Measurements from ENCODE around the gene OGA. TPM values are rescaled to one million over a fixed set of nuclear protein-coding genes. Genes with fewer than 3 reads are reported as not detected.

The OGA gene
- total and polyA plus RNA-seq, 10 donors = 65.7 to 234 (median 162) TPM

- peak overlapping the region in 1 of 8 donors; percentile 62 for H3K4me3 ChIP-seq
- H3K27ac ChIP-seq = no peak overlapping the region
- no peaks in the 10 kb centered on the region for H3K9me3 ChIP-seq
- DNase-seq = no peak
- H3K4me1 ChIP-seq = peaks cover 15 to 52% (median 42%) of the 10 kb centered on the region in 6 donors
- H3K27me3 ChIP-seq (replicated peaks in 1 of 7) = peaks cover 4 to 100% (median 88%) of the 10 kb centered on the region in 7 donors
- no peaks in the 10 kb centered on the region for H3K36me3 ChIP-seq
- 7 to 13% (median 9%) methylated on average over 18 to 32 of the region's 32 CpGs for WGBS, 5 donors
- peak in 1 of 3 donors; percentile 7 for TF ChIP-seq POLR2AphosphoS5 (IDR thresholded peaks at IDR 0.05)
- TF ChIP-seq, protein P1, sequence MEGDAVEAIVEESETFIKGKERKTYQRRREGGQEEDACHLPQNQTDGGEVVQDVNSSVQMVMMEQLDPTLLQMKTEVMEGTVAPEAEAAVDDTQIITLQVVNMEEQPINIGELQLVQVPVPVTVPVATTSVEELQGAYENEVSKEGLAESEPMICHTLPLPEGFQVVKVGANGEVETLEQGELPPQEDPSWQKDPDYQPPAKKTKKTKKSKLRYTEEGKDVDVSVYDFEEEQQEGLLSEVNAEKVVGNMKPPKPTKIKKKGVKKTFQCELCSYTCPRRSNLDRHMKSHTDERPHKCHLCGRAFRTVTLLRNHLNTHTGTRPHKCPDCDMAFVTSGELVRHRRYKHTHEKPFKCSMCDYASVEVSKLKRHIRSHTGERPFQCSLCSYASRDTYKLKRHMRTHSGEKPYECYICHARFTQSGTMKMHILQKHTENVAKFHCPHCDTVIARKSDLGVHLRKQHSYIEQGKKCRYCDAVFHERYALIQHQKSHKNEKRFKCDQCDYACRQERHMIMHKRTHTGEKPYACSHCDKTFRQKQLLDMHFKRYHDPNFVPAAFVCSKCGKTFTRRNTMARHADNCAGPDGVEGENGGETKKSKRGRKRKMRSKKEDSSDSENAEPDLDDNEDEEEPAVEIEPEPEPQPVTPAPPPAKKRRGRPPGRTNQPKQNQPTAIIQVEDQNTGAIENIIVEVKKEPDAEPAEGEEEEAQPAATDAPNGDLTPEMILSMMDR (IDR thresholded peaks at IDR 0.05 in 8 of 11, conservative IDR thresholded peaks at IDR 0.05 in 3 of 11) = no peak
- no peak for TF ChIP-seq POLR2A (IDR thresholded peaks at IDR 0.05)
- intact Hi-C loops (cut with DNase I; ENCODE audit: low total_unique reads) = no loop called here
Measured at GRCh38 chr10:101774589-101775272, 43.5 kb downstream of the OGA start.

- no peaks in the 10 kb centered on the region for H3K9me3 ChIP-seq
- H3K4me1 ChIP-seq = peaks cover 8 to 45% (median 35%) of the 10 kb centered on the region in 6 donors
- no peak overlapping the region for H3K27ac ChIP-seq
- peaks cover 4 to 98% (median 85%) of the 10 kb centered on the region in 7 donors for H3K27me3 ChIP-seq (replicated peaks in 1 of 7)
- 10 to 14% (median 13%) methylated on average over 13 of the region's 13 CpGs for WGBS, 5 donors
- H3K4me3 ChIP-seq = no peak overlapping the region
- TF ChIP-seq POLR2A (IDR thresholded peaks at IDR 0.05) (no peak), POLR2AphosphoS5 (IDR thresholded peaks at IDR 0.05) (no peak)
- TF ChIP-seq, protein P1 (IDR thresholded peaks at IDR 0.05 in 8 of 11, conservative IDR thresholded peaks at IDR 0.05 in 3 of 11) = no peak
- no peak for DNase-seq
- no peaks in the 10 kb centered on the region for H3K36me3 ChIP-seq
- intact Hi-C loops (cut with DNase I; ENCODE audit: low total_unique reads) = no loop called here
Measured at GRCh38 chr10:101773923-101774588, 44.2 kb downstream of the OGA start.

- no peaks in the 10 kb centered on the region for H3K36me3 ChIP-seq
- WGBS, 5 donors = 19 to 27% (median 23%) methylated on average over 20 to 21 of the region's 21 CpGs
- no peak overlapping the region for H3K27ac ChIP-seq
- TF ChIP-seq POLR2AphosphoS5 (IDR thresholded peaks at IDR 0.05) (no peak), POLR2A (IDR thresholded peaks at IDR 0.05) (no peak)
- TF ChIP-seq, protein P1 (IDR thresholded peaks at IDR 0.05 in 8 of 11, conservative IDR thresholded peaks at IDR 0.05 in 3 of 11) = no peak
- no peaks in the 10 kb centered on the region for H3K9me3 ChIP-seq
- intact Hi-C loops (cut with DNase I; ENCODE audit: low total_unique reads) = no loop called here
- no peak overlapping the region for H3K4me3 ChIP-seq
- H3K4me1 ChIP-seq = peaks cover 8 to 36% (median 27%) of the 10 kb centered on the region in 6 donors
- H3K27me3 ChIP-seq (replicated peaks in 1 of 7) = peaks cover 4 to 96% (median 83%) of the 10 kb centered on the region in 7 donors
- DNase-seq = no peak
Measured at GRCh38 chr10:101772895-101773761, 45.1 kb downstream of the OGA start.
